HepG2 (cell line): ENCODE data around the gene BPIFB4. TPM values are rescaled to one million over a fixed set of nuclear protein-coding genes. Genes with fewer than 3 reads are reported as not detected.

Experiments used
- GABPB1 ChIP-seq: IDR thresholded peaks from 2 replicates; pipeline ENCODE4 v1.6.1; 2016; ENCODE audit warnings: mild to moderate bottlenecking, missing genetic modification reagents, moderate library complexity, missing compliant biosample characterization
- KAT2B ChIP-seq: fragments of 150-350 bp; IDR thresholded peaks from 2 replicates; pipeline ENCODE4 v1.6.1; 2014; ENCODE audit warnings: low read depth, low read length, borderline replicate concordance
- KAT7 ChIP-seq: IDR thresholded peaks from 2 replicates; pipeline ENCODE4 v1.6.1; 2018; ENCODE audit warnings: borderline replicate concordance, missing compliant biosample characterization
- MAFG ChIP-seq: sonication (generic); formaldehyde crosslinking; IDR thresholded peaks from 2 replicates; pipeline ENCODE4 v1.5.1; 2020; ENCODE audit warnings: mild to moderate bottlenecking, missing genetic modification reagents
- MXD4 ChIP-seq: IDR thresholded peaks from 2 replicates; pipeline ENCODE4 v1.6.1; 2016; ENCODE audit warnings: mild to moderate bottlenecking, missing biosample characterization, missing genetic modification reagents
- NFYC ChIP-seq: IDR thresholded peaks from 2 replicates; pipeline ENCODE4 v1.6.1; 2016; ENCODE audit warnings: missing genetic modification reagents, missing compliant biosample characterization
- PAF1 ChIP-seq: IDR thresholded peaks from 2 replicates; pipeline ENCODE4 v1.6.1; 2016; ENCODE audit warnings: missing genetic modification reagents, missing compliant biosample characterization
- PRPF4 ChIP-seq: fragments of 200-400 bp; formaldehyde crosslinking; IDR thresholded peaks from 2 replicates; pipeline ENCODE4 v1.6.1; 2016; ENCODE audit warnings: low read length, low read depth; ENCODE audit not compliant: poor library complexity, severe bottlenecking
- SAFB2 ChIP-seq: sonication (generic); formaldehyde crosslinking; IDR thresholded peaks from 2 replicates; pipeline ENCODE4 v1.5.1; 2020; ENCODE audit warnings: missing genetic modification reagents, low read depth, mild to moderate bottlenecking, borderline replicate concordance
- SMC3 ChIP-seq: IDR thresholded peaks from 2 replicates; pipeline ENCODE4 v1.6.1; 2011; ENCODE audit warnings: low read length, improper control_type of control experiment
- SMYD3 ChIP-seq: sonication (generic); formaldehyde crosslinking; IDR thresholded peaks from 2 replicates; pipeline ENCODE4 v1.8.1; 2023; ENCODE audit warnings: mild to moderate bottlenecking, missing genetic modification reagents
- STAG1 ChIP-seq: sonication (generic); formaldehyde crosslinking; IDR thresholded peaks from 2 replicates; pipeline ENCODE4 v1.4.0; 2020; ENCODE audit warnings: missing genetic modification reagents
- SUZ12 ChIP-seq: fragments of 150-350 bp; IDR thresholded peaks from 2 replicates; pipeline ENCODE4 v1.6.1; 2014; ENCODE audit warnings: low read depth, low read length
- YEATS2 ChIP-seq: sonication (generic); formaldehyde crosslinking; IDR thresholded peaks from 2 replicates; pipeline ENCODE4 v1.4.0; 2020; ENCODE audit warnings: missing genetic modification reagents, borderline replicate concordance
- ZNF225 ChIP-seq: sonication (generic); formaldehyde crosslinking; IDR thresholded peaks from 2 replicates; pipeline ENCODE4 v1.4.0; 2020; ENCODE audit warnings: mild to moderate bottlenecking, missing genetic modification reagents
- ZNF672 ChIP-seq: sonication (generic); formaldehyde crosslinking; IDR thresholded peaks from 2 replicates; pipeline ENCODE4 v1.8.1; 2022; ENCODE audit warnings: missing genetic modification reagents
- polyA plus RNA-seq, 8 experiments: library from polyadenylated mRNA; depleted of rRNA in 3 of 8; stranded (reverse) in 7 of 8; unstranded in 1 of 8; fragments of >200 nt; fragmentation: Illumina TruSeq in 4 of 8; extraction: Trizol in 4 of 8; gene quantifications; 2 replicates each; pipeline versions ENCODE4 v1.2.1 to v1.2.3, GENCODE V29; 2011 to 2016; ENCODE audit warnings: low read depth in 4 of 8, missing spikeins in 1 of 8, mixed read lengths in 1 of 8; ENCODE audit not compliant: insufficient read depth in 1 of 8
- total RNA-seq, 5 experiments: library from RNA; depleted of rRNA; stranded (reverse); fragments of >200 nt; fragmentation: Illumina TruSeq; extraction: Trizol; gene quantifications; 2 replicates each; pipeline ENCODE4 v1.2.3, GENCODE V29; 2016; ENCODE audit warnings: low read depth in 1 of 5
- TF ChIP-seq, protein P1 (sequence below): sonication (generic); formaldehyde crosslinking; IDR thresholded peaks from 2 replicates; pipeline ENCODE4 v1.4.0; 2020; ENCODE audit warnings: mild to moderate bottlenecking, low read depth, missing genetic modification reagents
- TF ChIP-seq, protein P2 (sequence below): sonication (generic); formaldehyde crosslinking; IDR thresholded peaks from 2 replicates; pipeline ENCODE4 v1.5.0; 2020; ENCODE audit warnings: missing genetic modification reagents
- TF ChIP-seq, protein P3 (sequence below): sonication (generic); formaldehyde crosslinking; IDR thresholded peaks from 2 replicates; pipeline ENCODE4 v1.8.1; 2023; ENCODE audit warnings: mild to moderate bottlenecking, missing genetic modification reagents
- TF ChIP-seq, protein P4 (sequence below): sonication (generic); formaldehyde crosslinking; IDR thresholded peaks from 2 replicates; pipeline ENCODE4 v1.4.0; 2020; ENCODE audit warnings: missing genetic modification reagents, mild to moderate bottlenecking, borderline replicate concordance
- TF ChIP-seq, protein P5 (sequence below): sonication (generic); formaldehyde crosslinking; IDR thresholded peaks from 2 replicates; pipeline ENCODE4 v1.9.0; 2022; ENCODE audit warnings: low read depth, missing genetic modification reagents

The BPIFB4 gene
- total and polyA plus RNA-seq, 2 of the 13 experiments (the other 11 are each of a cell fraction or from before 2014, with no cell fraction given): 0.09 TPM; not detected in 1

DNA sequence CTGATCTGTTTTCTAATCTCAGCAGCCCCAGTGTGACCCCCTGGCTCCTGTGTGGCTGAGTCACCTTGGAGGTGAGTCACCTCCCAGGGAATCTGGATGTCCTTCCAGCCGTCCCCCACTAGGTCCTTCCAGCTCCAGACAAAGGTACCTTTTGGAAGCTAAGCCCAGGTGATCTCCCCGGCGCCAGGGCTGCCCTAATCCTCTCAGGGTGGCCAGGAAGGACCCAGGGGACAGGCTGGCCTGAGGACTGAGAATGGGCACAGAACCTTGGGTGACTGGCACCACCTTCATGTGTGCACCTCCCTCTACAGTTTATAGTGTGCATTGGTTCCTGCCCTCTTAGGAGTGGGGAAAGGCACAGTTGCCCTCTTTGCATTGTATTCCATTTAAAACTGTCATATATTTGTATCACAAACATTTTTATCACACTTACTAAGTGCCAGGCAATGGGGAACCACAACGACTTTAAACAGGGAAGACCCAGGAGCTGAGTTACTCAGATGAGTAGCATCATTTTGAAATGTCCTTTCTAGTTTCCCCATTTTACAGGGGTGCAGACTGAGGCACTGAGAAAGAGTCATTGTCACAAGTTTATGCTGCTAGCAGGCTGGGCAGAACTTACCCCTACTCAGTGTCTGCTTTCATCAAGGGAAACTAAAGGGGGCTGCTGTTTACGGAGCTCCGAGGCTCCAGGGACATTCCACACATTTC lies 2.6 kb upstream of the BPIFB4 start (continued):
- TF ChIP-seq SMC3 (peak; percentile 29; the same call in 1 of the 2 replicates), YEATS2 (CRISPR knock-in tag) (no peak), PAF1 (CRISPR knock-in tag) (no peak), SAFB2 (CRISPR knock-in tag) (no peak), ZNF672 (CRISPR knock-in tag) (no peak), STAG1 (CRISPR knock-in tag) (peak; percentile 78), ZNF225 (CRISPR knock-in tag) (no peak), SMYD3 (CRISPR knock-in tag) (no peak), NFYC (CRISPR knock-in tag) (no peak), GABPB1 (CRISPR knock-in tag) (no peak), PRPF4 (no peak), KAT2B (no peak), SUZ12 (no peak), MAFG (CRISPR knock-in tag) (no peak), MXD4 (CRISPR knock-in tag) (no peak), KAT7 (no peak)
- TF ChIP-seq, protein P1, sequence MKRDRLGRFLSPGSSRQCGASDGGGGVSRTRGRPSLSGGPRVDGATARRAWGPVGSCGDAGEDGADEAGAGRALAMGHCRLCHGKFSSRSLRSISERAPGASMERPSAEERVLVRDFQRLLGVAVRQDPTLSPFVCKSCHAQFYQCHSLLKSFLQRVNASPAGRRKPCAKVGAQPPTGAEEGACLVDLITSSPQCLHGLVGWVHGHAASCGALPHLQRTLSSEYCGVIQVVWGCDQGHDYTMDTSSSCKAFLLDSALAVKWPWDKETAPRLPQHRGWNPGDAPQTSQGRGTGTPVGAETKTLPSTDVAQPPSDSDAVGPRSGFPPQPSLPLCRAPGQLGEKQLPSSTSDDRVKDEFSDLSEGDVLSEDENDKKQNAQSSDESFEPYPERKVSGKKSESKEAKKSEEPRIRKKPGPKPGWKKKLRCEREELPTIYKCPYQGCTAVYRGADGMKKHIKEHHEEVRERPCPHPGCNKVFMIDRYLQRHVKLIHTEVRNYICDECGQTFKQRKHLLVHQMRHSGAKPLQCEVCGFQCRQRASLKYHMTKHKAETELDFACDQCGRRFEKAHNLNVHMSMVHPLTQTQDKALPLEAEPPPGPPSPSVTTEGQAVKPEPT (CRISPR knock-in tag): no peak
- TF ChIP-seq, protein P2, sequence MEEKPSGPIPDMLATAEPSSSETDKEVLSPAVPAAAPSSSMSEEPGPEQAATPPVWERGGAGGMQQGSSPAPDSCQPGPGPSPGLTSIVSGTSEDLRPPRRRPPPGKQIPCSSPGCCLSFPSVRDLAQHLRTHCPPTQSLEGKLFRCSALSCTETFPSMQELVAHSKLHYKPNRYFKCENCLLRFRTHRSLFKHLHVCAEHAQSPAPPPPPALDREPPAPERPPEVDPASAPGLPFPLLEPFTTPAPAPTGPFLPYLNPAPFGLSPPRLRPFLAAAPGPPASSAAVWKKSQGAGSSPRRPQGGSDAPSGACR (CRISPR knock-in tag): no peak
- TF ChIP-seq, protein P3, sequence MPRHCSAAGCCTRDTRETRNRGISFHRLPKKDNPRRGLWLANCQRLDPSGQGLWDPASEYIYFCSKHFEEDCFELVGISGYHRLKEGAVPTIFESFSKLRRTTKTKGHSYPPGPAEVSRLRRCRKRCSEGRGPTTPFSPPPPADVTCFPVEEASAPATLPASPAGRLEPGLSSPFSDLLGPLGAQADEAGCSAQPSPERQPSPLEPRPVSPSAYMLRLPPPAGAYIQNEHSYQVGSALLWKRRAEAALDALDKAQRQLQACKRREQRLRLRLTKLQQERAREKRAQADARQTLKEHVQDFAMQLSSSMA: no peak
- TF ChIP-seq, protein P4, sequence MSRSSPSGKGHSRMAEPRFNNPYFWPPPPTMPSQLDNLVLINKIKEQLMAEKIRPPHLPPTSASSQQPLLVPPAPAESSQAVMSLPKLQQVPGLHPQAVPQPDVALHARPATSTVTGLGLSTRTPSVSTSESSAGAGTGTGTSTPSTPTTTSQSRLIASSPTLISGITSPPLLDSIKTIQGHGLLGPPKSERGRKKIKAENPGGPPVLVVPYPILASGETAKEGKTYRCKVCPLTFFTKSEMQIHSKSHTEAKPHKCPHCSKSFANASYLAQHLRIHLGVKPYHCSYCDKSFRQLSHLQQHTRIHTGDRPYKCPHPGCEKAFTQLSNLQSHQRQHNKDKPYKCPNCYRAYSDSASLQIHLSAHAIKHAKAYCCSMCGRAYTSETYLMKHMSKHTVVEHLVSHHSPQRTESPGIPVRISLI: no peak
- TF ChIP-seq, protein P5, sequence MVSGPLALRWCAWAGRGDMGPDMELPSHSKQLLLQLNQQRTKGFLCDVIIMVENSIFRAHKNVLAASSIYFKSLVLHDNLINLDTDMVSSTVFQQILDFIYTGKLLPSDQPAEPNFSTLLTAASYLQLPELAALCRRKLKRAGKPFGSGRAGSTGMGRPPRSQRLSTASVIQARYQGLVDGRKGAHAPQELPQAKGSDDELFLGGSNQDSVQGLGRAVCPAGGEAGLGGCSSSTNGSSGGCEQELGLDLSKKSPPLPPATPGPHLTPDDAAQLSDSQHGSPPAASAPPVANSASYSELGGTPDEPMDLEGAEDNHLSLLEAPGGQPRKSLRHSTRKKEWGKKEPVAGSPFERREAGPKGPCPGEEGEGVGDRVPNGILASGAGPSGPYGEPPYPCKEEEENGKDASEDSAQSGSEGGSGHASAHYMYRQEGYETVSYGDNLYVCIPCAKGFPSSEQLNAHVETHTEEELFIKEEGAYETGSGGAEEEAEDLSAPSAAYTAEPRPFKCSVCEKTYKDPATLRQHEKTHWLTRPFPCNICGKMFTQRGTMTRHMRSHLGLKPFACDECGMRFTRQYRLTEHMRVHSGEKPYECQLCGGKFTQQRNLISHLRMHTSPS: 0 out of 2 replicates have a peak, but pooled peaks have one; percentile 59
